Heart left ventricle (tissue), 13 donors: Measurements from ENCODE around the gene MLXIP.

Source experiments
- CTCF ChIP-seq, 12 donors: fragments of 200-600 bp; sonication (generic) in 4 of 12; IDR thresholded peaks; one replicate each; pipeline versions ENCODE4 v1.5.0 to v1.8.0; 2018 to 2022; ENCODE audit warnings: antibody characterized with exemption in 12 of 12, mild to moderate bottlenecking in 5 of 12
- POLR2A ChIP-seq, 2 donors: fragments of 450-650 bp; IDR thresholded peaks; one replicate each; pipeline ENCODE4 v1.6.1; 2017; ENCODE audit warnings: antibody characterized with exemption in 2 of 2, mild to moderate bottlenecking in 2 of 2, moderate library complexity in 2 of 2
- donor health status: ischemic (EF 13 %, LVEDD 7.1; RV severe dilation, severe dysfunction).
- donor health status: DM: no; HTN: yes; CAD: no.
- donor health status: DM: no; HTN: no; CAD: no.
- donor health status: ischemic (EF 25% LVEDD 6.9; RV normal size, moderate dysfunction).
- donor health status: ischemic (EF 25% LVEDD 5.7; RV mildly dilated, moderate dysfunction).
- donor health status: ischemic (EF 35%, LVEDD 5.7; RV mildly dilated, moderate dysfunction).
- donor health status: nonischemic (EF 11% LVEDD 7.7; RV severe dilation, severe dysfunction).
- donor health status: DM: yes; HTN: yes; CAD: no.
- donor health status: PGD.
- donor health status: ischemic (EF 29% LVEDD 5.4; RV normal size, mild dysfunction).
- donor health status: nonischemic (EF 23%, LVEDD 6.1; RV moderate dilation, normal function).

DNA sequence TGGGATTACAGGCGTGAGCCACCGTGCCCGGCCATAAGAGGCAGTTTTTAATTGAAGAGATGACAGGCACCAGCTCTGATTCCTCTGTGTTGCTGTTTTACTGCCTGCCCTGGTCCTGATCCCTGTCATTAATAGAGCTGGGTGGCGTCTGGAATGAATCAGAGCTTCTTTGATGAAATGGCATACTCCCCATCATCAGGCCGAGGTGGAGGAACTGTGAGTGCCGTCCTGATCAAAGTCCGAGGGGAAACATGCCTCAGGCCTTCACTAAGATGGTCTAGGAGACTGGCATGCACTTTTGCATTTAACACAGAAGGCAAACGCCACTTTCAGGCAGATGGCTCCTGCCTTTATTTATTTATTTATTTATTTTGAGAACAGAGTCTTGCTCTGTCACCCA, 61.4 kb downstream of the MLXIP start:
- no peak for TF ChIP-seq CTCF (IDR thresholded peaks at IDR 0.05)
- no peak for TF ChIP-seq POLR2A (IDR thresholded peaks at IDR 0.05)
